GM12878 (cell line): Measurements from ENCODE around the gene UPK1B. TPM values are rescaled to one million over a fixed set of nuclear protein-coding genes. Genes with fewer than 3 reads are reported as not detected.

Experiments used
- ATAC-seq: fragments of 200-7000 bp; cut with Tn5 transposase; 3 replicates; pipeline ENCODE4 v1.9.1; 2020; ENCODE audit warnings: mild to moderate bottlenecking, moderate library complexity
- BruUV-seq: library from RNA; stranded (reverse); fragments of 400-500 nt; replicated peaks from 2 replicates; lab custom pipeline; 2021; lab: Mats Ljungman, UMichigan
- CTCF ChIA-PET: fragments of 300-600 bp; sonication (Branson Sonifier 250); formaldehyde crosslinking; extraction: SDS; loops from one replicate; lab custom pipeline; 2021; ENCODE audit warnings: inconsistent platforms; lab: Yijun Ruan, JAX
- POLR2A ChIA-PET: fragments of 350-600 bp; formaldehyde crosslinking; extraction: SDS; loops from one replicate; lab custom pipeline; 2021; ENCODE audit warnings: inconsistent platforms; lab: Charles Lee
- RAD21 ChIA-PET: fragments of 300-600 bp; sonication (Branson Sonifier 250); formaldehyde crosslinking; loops from one replicate; lab custom pipeline; 2023; ENCODE audit warnings: antibody characterized with exemption; ENCODE audit not compliant: unreplicated experiment; lab: Charles Lee
- SMC1A ChIA-PET: fragments of 300-600 bp; sonication (Branson Sonifier 250); formaldehyde crosslinking; loops from one replicate; lab custom pipeline; 2023; ENCODE audit not compliant: unreplicated experiment, uncharacterized antibody; lab: Charles Lee
- DNase-seq: peaks from one replicate; pipeline ENCODE4 v3.0.0-alpha.2; 2011; ENCODE audit warnings: low read depth, low spot score
- FAIRE-seq: peaks from 3 replicates; lab custom pipeline; 2011; peaks lifted over from hg19 to GRCh38; lab: Jason Lieb, UNC
- H2AFZ ChIP-seq: 2 replicates; pipeline ENCODE4 v1.6.0; 2011; ENCODE audit warnings: low read depth, low read length, control low read depth; ENCODE audit not compliant: control insufficient read depth
- H3K27ac ChIP-seq: 2 replicates; pipeline ENCODE4 v1.5.1; 2011; ENCODE audit warnings: control low read depth; ENCODE audit not compliant: control insufficient read depth, insufficient read depth
- H3K27me3 ChIP-seq, 2 experiments: replicated peaks in 1 of 2; 2 replicates each; pipeline versions ENCODE4 v1.6.0 to v1.6.1; 2011; ENCODE audit warnings: low read length in 1 of 2; ENCODE audit not compliant: control insufficient read depth in 2 of 2, insufficient read depth in 2 of 2
- H3K36me3 ChIP-seq, 2 experiments: 2 replicates each; pipeline ENCODE4 v1.5.1; 2011; ENCODE audit warnings: low read length in 1 of 2; ENCODE audit not compliant: control insufficient read depth in 2 of 2, insufficient read depth in 2 of 2
- H3K4me1 ChIP-seq: 2 replicates; pipeline ENCODE4 v1.6.1; 2011; ENCODE audit warnings: mild to moderate bottlenecking, low read length, moderate library complexity, mixed read lengths; ENCODE audit not compliant: control insufficient read depth, insufficient read depth
- H3K4me2 ChIP-seq: 2 replicates; pipeline ENCODE4 v1.6.0; 2011; ENCODE audit warnings: control low read depth; ENCODE audit not compliant: control insufficient read depth, insufficient read depth
- H3K4me3 ChIP-seq: fragments of 200-600 bp; sonication (generic); 2 replicates; pipeline ENCODE4 v1.5.1; 2016
- H3K79me2 ChIP-seq: 2 replicates; pipeline ENCODE4 v1.6.0; 2011; ENCODE audit warnings: low read length; ENCODE audit not compliant: control insufficient read depth, insufficient read depth
- H3K9ac ChIP-seq: 2 replicates; pipeline ENCODE4 v1.8.0; 2011; ENCODE audit warnings: low read length, control low read depth, mixed read lengths; ENCODE audit not compliant: control insufficient read depth, insufficient read depth
- H3K9me3 ChIP-seq: replicated peaks from 3 replicates; pipeline ENCODE4 v1.5.1; 2011; ENCODE audit warnings: mild to moderate bottlenecking, low read length; ENCODE audit not compliant: control insufficient read depth, insufficient read depth
- H4K20me1 ChIP-seq: 2 replicates; pipeline ENCODE4 v1.6.0; 2011; ENCODE audit not compliant: control insufficient read depth, insufficient read depth
- BHLHE40 ChIP-seq, 2 experiments: fragments of 450-650 bp in 1 of 2; IDR thresholded peaks; 2 replicates each; pipeline ENCODE4 v1.6.1; 2011 to 2017; ENCODE audit warnings: low read depth in 2 of 2, borderline replicate concordance in 1 of 2, improper control_type of control experiment in 1 of 2, low read length in 1 of 2, mild to moderate bottlenecking in 1 of 2
- CHD4 ChIP-seq: fragments of 200-600 bp; sonication (generic); IDR thresholded peaks from 2 replicates; pipeline ENCODE4 v1.6.1; 2016; ENCODE audit warnings: mild to moderate bottlenecking
- FOXM1 ChIP-seq: IDR thresholded peaks from 2 replicates; pipeline ENCODE4 v1.6.1; 2012; ENCODE audit warnings: low read depth, mild to moderate bottlenecking, inconsistent platforms, low read length, moderate library complexity
- IKZF1 ChIP-seq: fragments of 450-650 bp; conservative IDR thresholded peaks from 2 replicates; pipeline ENCODE4 v1.6.1; 2017; ENCODE audit warnings: antibody characterized with exemption, mild to moderate bottlenecking
- IRF5 ChIP-seq: fragments of 450-650 bp; IDR thresholded peaks from 2 replicates; pipeline ENCODE4 v1.6.1; 2017; ENCODE audit warnings: borderline replicate concordance
- LARP7 ChIP-seq: fragments of 450-650 bp; IDR thresholded peaks from 2 replicates; pipeline ENCODE4 v1.6.1; 2017; ENCODE audit warnings: mild to moderate bottlenecking
- NR2C1 ChIP-seq: fragments of 450-650 bp; IDR thresholded peaks from 2 replicates; pipeline ENCODE4 v1.6.1; 2017; ENCODE audit warnings: antibody characterized with exemption, mild to moderate bottlenecking, moderate library complexity
- PML ChIP-seq: IDR thresholded peaks from 2 replicates; pipeline ENCODE4 v1.6.1; 2012; ENCODE audit warnings: low read length, inconsistent platforms
- SRF ChIP-seq, 2 experiments: IDR thresholded peaks; 2 replicates each; pipeline ENCODE4 v1.6.1; 2011; ENCODE audit warnings: low read depth in 2 of 2, low read length in 2 of 2, mild to moderate bottlenecking in 1 of 2, moderate library complexity in 1 of 2
- TCF12 ChIP-seq: IDR thresholded peaks from 2 replicates; pipeline ENCODE4 v1.6.1; 2011; ENCODE audit warnings: low read depth, mild to moderate bottlenecking, low read length
- TCF7 ChIP-seq: IDR thresholded peaks from 2 replicates; pipeline ENCODE4 v1.6.1; 2014; ENCODE audit warnings: antibody characterized with exemption, borderline replicate concordance
- USF2 ChIP-seq: IDR thresholded peaks from 2 replicates; pipeline ENCODE4 v1.6.1; 2011; ENCODE audit warnings: low read depth, low read length, improper control_type of control experiment, borderline replicate concordance
- ZBTB4 ChIP-seq: fragments of 450-650 bp; formaldehyde crosslinking; IDR thresholded peaks from 2 replicates; pipeline ENCODE4 v1.4.0; 2022; ENCODE audit warnings: mild to moderate bottlenecking, moderate library complexity
- ZNF592 ChIP-seq: fragments of 450-650 bp; IDR thresholded peaks from 2 replicates; pipeline ENCODE4 v1.6.1; 2017; ENCODE audit warnings: mild to moderate bottlenecking, moderate library complexity
- ZSCAN29 ChIP-seq: fragments of 450-650 bp; IDR thresholded peaks from 2 replicates; pipeline ENCODE4 v1.6.1; 2017; ENCODE audit warnings: mild to moderate bottlenecking, moderate library complexity
- WGBS: methylation state at CpG from one replicate; pipeline ENCODE4 v1.1.6; 2016; ENCODE audit warnings: low lambda C conversion rate; ENCODE audit not compliant: insufficient replicate concordance, insufficient coverage; ENCODE audit errors: missing lambda C conversion rate; 5-methylcytosine and 5-hydroxymethylcytosine counted together
- in situ Hi-C: fragments of 300-500 bp; cut with MboI; formaldehyde crosslinking; loops from 9 replicates; pipeline ENCODE4 v1.14.3; 2018; ENCODE audit warnings: mixed read lengths
- intact Hi-C: fragments of 100-400 bp; cut with micrococcal nuclease; formaldehyde crosslinking; loops from one replicate; pipeline ENCODE4 v1.14.2; 2022; ENCODE audit not compliant: unreplicated experiment
- polyA plus RNA-seq, 11 experiments: library from polyadenylated mRNA; depleted of rRNA in 4 of 11; unstranded in 6 of 11; stranded (reverse) in 5 of 11; fragments of >200 nt; fragmentation: Nextera tagmentation in 4 of 11; fragmentation: Illumina TruSeq in 1 of 11; extraction: Ambion mirVana in 4 of 11; extraction: Trizol in 1 of 11; gene quantifications; 1 replicate in 1 of 11; 2 replicates in 10 of 11; pipeline versions ENCODE4 v1.2.1 to v1.2.3, GENCODE V29; 2011 to 2016; ENCODE audit warnings: inconsistent platforms in 2 of 11, missing spikeins in 2 of 11, low read depth in 1 of 11
- total RNA-seq, 4 experiments: library from RNA; depleted of rRNA in 3 of 4; stranded (reverse); fragments of >200 nt in 3 of 4; fragmentation: Illumina TruSeq in 1 of 4; extraction: Trizol in 1 of 4; gene quantifications; 2 replicates each; pipeline versions ENCODE4 v1.2.1 to v1.2.3, GENCODE V29; 2013 to 2021

UPK1B gene
- total and polyA plus RNA-seq, 10 of the 15 experiments (the other 5 are each of a cell fraction or from before 2014, with no cell fraction given) = not detected

- no peak for TF ChIP-seq ZBTB4 (CRISPR knock-in tag)
- TF ChIP-seq NR2C1 = no peak
- TF ChIP-seq USF2 = no peak
- TF ChIP-seq TCF7 = no peak
- no peak for TF ChIP-seq CHD4
- TF ChIP-seq TCF12 = no peak
- no peak for TF ChIP-seq PML
- TF ChIP-seq, all 136 proteins: peak for 0
These were observed 3.4 kb downstream of the UPK1B start (continued) for GRCh38 chr3:119176778-119177177.

GRCh38 chr3:119177321-119177720 is 3.9 kb downstream of the UPK1B start:
- DNase-seq (no peak), FAIRE-seq (no peak), ATAC-seq (no peak)
- no peaks in the 10 kb centered on the region for H3K27me3 ChIP-seq
- ChIA-PET POLR2A (no interaction called here), SMC1A (no interaction called here), CTCF (no interaction called here), RAD21 (interaction anchor here (1.2 kb wide), 1 partner anchor 64 kb away, joined by 4 read pairs; no protein-coding TSS in a partner anchor)
- no peaks in the 10 kb centered on the region for H4K20me1 ChIP-seq
- no peaks in the 10 kb centered on the region for H3K79me2 ChIP-seq
- no peaks in the 10 kb centered on the region for H3K36me3 ChIP-seq
- H3K9ac ChIP-seq = no peak overlapping the region
- no TSS peak for BruUV-seq
- in situ Hi-C loops (no loop called here), intact Hi-C loops (no loop called here)
- 24% methylated on average over 4 of the region's 4 CpGs for WGBS
- no peak overlapping the region for H3K4me2 ChIP-seq
- no peak overlapping the region for H3K4me3 ChIP-seq
- H3K4me1 ChIP-seq = no peaks in the 10 kb centered on the region
- H3K9me3 ChIP-seq = no peaks in the 10 kb centered on the region
- H2AFZ ChIP-seq = no peak overlapping the region
- no peak overlapping the region for H3K27ac ChIP-seq
- TF ChIP-seq BHLHE40 (IDR thresholded peaks at IDR 0.05; ENCODE audit: borderline replicate concordance in 1 of 2, low read depth in 2 of 2, low read length in 1 of 2) = no peak
- TF ChIP-seq SRF (IDR thresholded peaks at IDR 0.05; ENCODE audit: low read depth in 2 of 2, low read length in 2 of 2) = no peak
- TF ChIP-seq FOXM1 = no peak
- TF ChIP-seq IRF5 = no peak
- TF ChIP-seq IKZF1 = no peak
- no peak for TF ChIP-seq ZNF592
- no peak for TF ChIP-seq ZSCAN29
- TF ChIP-seq LARP7 = no peak
